Measurements from ENCODE around the gene CD226. TPM values are rescaled to one million over a fixed set of nuclear protein-coding genes. Genes with fewer than 3 reads are reported as not detected.

Gene CD226
- total and polyA plus RNA-seq, 4 donors: 0.15 to 3.2 (median 3.1) TPM; not detected in 1

- 4 to 9% methylated on average over 1 of the region's 1 CpG for WGBS, 2 donors
- intact Hi-C loops (cut with DNase I): no loop called here
- ATAC-seq (ENCODE audit: low FRiP score) (no peak), DNase-seq (no peak)
- H3K9me3 ChIP-seq (ENCODE audit: control insufficient read depth, low read length): no peaks in the 10 kb centered on the region
- H3K4me1 ChIP-seq (ENCODE audit: control insufficient read depth in 1 of 2, insufficient read depth in 2 of 2, low read length in 2 of 2): peaks cover 0 to 1% of the 10 kb centered on the region in 2 donors
- no peaks in the 10 kb centered on the region for H3K27me3 ChIP-seq (ENCODE audit: control insufficient read depth in 1 of 2, insufficient read depth in 2 of 2, low read length in 1 of 2)
- H3K27ac ChIP-seq (ENCODE audit: low read depth in 1 of 2, low read length in 2 of 2): no peak overlapping the region
- H3K36me3 ChIP-seq (ENCODE audit: control insufficient read depth in 1 of 2, insufficient read depth in 2 of 2, low read length in 1 of 2): no peaks in the 10 kb centered on the region
- H3K4me3 ChIP-seq (ENCODE audit: low read length in 2 of 2): no peak overlapping the region
Measured at GRCh38 chr18:69951182-69951581, 3.5 kb upstream of the CD226 start.

GRCh38 chr18:69949538-69949936, 1.9 kb upstream of the CD226 start:
- peaks cover 0 to 1% of the 10 kb centered on the region in 2 donors for H3K4me1 ChIP-seq (ENCODE audit: control insufficient read depth in 1 of 2, insufficient read depth in 2 of 2, low read length in 2 of 2)

GRCh38 chr18:69948919-69949537, 1.4 kb upstream of the CD226 start:
- Histone ChIP-seq H3K4me1 (ENCODE audit: control insufficient read depth in 1 of 2, insufficient read depth in 2 of 2, low read length in 2 of 2) (peaks cover 0 to 1% of the 10 kb centered on the region in 2 donors), H3K27me3 (ENCODE audit: control insufficient read depth in 1 of 2, insufficient read depth in 2 of 2, low read length in 1 of 2) (no peaks in the 10 kb centered on the region), H3K27ac (ENCODE audit: low read depth in 1 of 2, low read length in 2 of 2) (no peak overlapping the region), H3K9me3 (ENCODE audit: control insufficient read depth, low read length) (no peaks in the 10 kb centered on the region), H3K36me3 (ENCODE audit: control insufficient read depth in 1 of 2, insufficient read depth in 2 of 2, low read length in 1 of 2) (no peaks in the 10 kb centered on the region), H3K4me3 (ENCODE audit: low read length in 2 of 2) (no peak overlapping the region)
- peak; percentile 69 to 73 for DNase-seq
- intact Hi-C loops (cut with DNase I): no loop called here
- peak; percentile 58 for ATAC-seq (ENCODE audit: low FRiP score)
- WGBS, 2 donors: 27 to 33% methylated on average over 15 of the region's 15 CpGs

More at GRCh38 chr18:69949538-69949936, 1.9 kb upstream of the CD226 start:
- no peaks in the 10 kb centered on the region for H3K27me3 ChIP-seq (ENCODE audit: control insufficient read depth in 1 of 2, insufficient read depth in 2 of 2, low read length in 1 of 2)
- no peaks in the 10 kb centered on the region for H3K9me3 ChIP-seq (ENCODE audit: control insufficient read depth, low read length)
- no peak overlapping the region for H3K27ac ChIP-seq (ENCODE audit: low read depth in 1 of 2, low read length in 2 of 2)
- DNase-seq: no peak
- intact Hi-C loops (cut with DNase I): no loop called here
- ATAC-seq (ENCODE audit: low FRiP score): peak; percentile 19
- H3K36me3 ChIP-seq (ENCODE audit: control insufficient read depth in 1 of 2, insufficient read depth in 2 of 2, low read length in 1 of 2): no peaks in the 10 kb centered on the region
- H3K4me3 ChIP-seq (ENCODE audit: low read length in 2 of 2): no peak overlapping the region
- 80 to 90% methylated on average over 4 of the region's 4 CpGs for WGBS, 2 donors

GRCh38 chr18:69948256-69948655, 583 bp upstream of the CD226 start:
- Histone ChIP-seq H3K9me3 (ENCODE audit: control insufficient read depth, low read length) (no peaks in the 10 kb centered on the region), H3K27ac (ENCODE audit: low read depth in 1 of 2, low read length in 2 of 2) (no peak overlapping the region), H3K27me3 (ENCODE audit: control insufficient read depth in 1 of 2, insufficient read depth in 2 of 2, low read length in 1 of 2) (no peaks in the 10 kb centered on the region), H3K36me3 (ENCODE audit: control insufficient read depth in 1 of 2, insufficient read depth in 2 of 2, low read length in 1 of 2) (no peaks in the 10 kb centered on the region), H3K4me1 (ENCODE audit: control insufficient read depth in 1 of 2, insufficient read depth in 2 of 2, low read length in 2 of 2) (peaks cover 0 to 1% of the 10 kb centered on the region in 2 donors), H3K4me3 (ENCODE audit: low read length in 2 of 2) (no peak overlapping the region)
- DNase-seq (no peak), ATAC-seq (ENCODE audit: low FRiP score) (no peak)
- 71 to 82% methylated on average over 2 of the region's 2 CpGs for WGBS, 2 donors
- intact Hi-C loops (cut with DNase I): no loop called here

GRCh38 chr18:69946608-69947155, 991 bp downstream of the CD226 start:
- Histone ChIP-seq H3K27me3 (ENCODE audit: control insufficient read depth in 1 of 2, insufficient read depth in 2 of 2, low read length in 1 of 2) (no peaks in the 10 kb centered on the region), H3K4me3 (ENCODE audit: low read length in 2 of 2) (no peak overlapping the region), H3K36me3 (ENCODE audit: control insufficient read depth in 1 of 2, insufficient read depth in 2 of 2, low read length in 1 of 2) (no peaks in the 10 kb centered on the region), H3K4me1 (ENCODE audit: control insufficient read depth in 1 of 2, insufficient read depth in 2 of 2, low read length in 2 of 2) (peaks cover 0 to 1% of the 10 kb centered on the region in 2 donors), H3K9me3 (ENCODE audit: control insufficient read depth, low read length) (no peaks in the 10 kb centered on the region), H3K27ac (ENCODE audit: low read depth in 1 of 2, low read length in 2 of 2) (no peak overlapping the region)
- ATAC-seq (ENCODE audit: low FRiP score) (no peak), DNase-seq (no peak)
- intact Hi-C loops (cut with DNase I): no loop called here
- 97% methylated on average over 5 of the region's 5 CpGs for WGBS, 2 donors

- peaks cover 0 to 1% of the 10 kb centered on the region in 2 donors for H3K4me1 ChIP-seq (ENCODE audit: control insufficient read depth in 1 of 2, insufficient read depth in 2 of 2, low read length in 2 of 2)
- H3K27ac ChIP-seq (ENCODE audit: low read depth in 1 of 2, low read length in 2 of 2): no peak overlapping the region
- DNase-seq (no peak), ATAC-seq (ENCODE audit: low FRiP score) (no peak)
- no peaks in the 10 kb centered on the region for H3K9me3 ChIP-seq (ENCODE audit: control insufficient read depth, low read length)
- H3K4me3 ChIP-seq (ENCODE audit: low read length in 2 of 2): no peak overlapping the region
- intact Hi-C loops (cut with DNase I): no loop called here
- no peaks in the 10 kb centered on the region for H3K27me3 ChIP-seq (ENCODE audit: control insufficient read depth in 1 of 2, insufficient read depth in 2 of 2, low read length in 1 of 2)
- WGBS, 2 donors: 93 to 95% methylated on average over 11 of the region's 11 CpGs
- no peaks in the 10 kb centered on the region for H3K36me3 ChIP-seq (ENCODE audit: control insufficient read depth in 1 of 2, insufficient read depth in 2 of 2, low read length in 1 of 2)
Measured at GRCh38 chr18:69945220-69946114, 2.2 kb downstream of the CD226 start.

- Histone ChIP-seq H3K4me3 (ENCODE audit: low read length in 2 of 2) (no peak overlapping the region), H3K9me3 (ENCODE audit: control insufficient read depth, low read length) (no peaks in the 10 kb centered on the region), H3K4me1 (ENCODE audit: control insufficient read depth in 1 of 2, insufficient read depth in 2 of 2, low read length in 2 of 2) (peaks cover 0 to 1% of the 10 kb centered on the region in 2 donors), H3K36me3 (ENCODE audit: control insufficient read depth in 1 of 2, insufficient read depth in 2 of 2, low read length in 1 of 2) (no peaks in the 10 kb centered on the region), H3K27ac (ENCODE audit: low read depth in 1 of 2, low read length in 2 of 2) (no peak overlapping the region), H3K27me3 (ENCODE audit: control insufficient read depth in 1 of 2, insufficient read depth in 2 of 2, low read length in 1 of 2) (no peaks in the 10 kb centered on the region)
- 88 to 95% methylated on average over 2 of the region's 2 CpGs for WGBS, 2 donors
- DNase-seq (no peak), ATAC-seq (ENCODE audit: low FRiP score) (no peak)
- intact Hi-C loops (cut with DNase I): no loop called here
Measured at GRCh38 chr18:69944436-69944835, 3.2 kb downstream of the CD226 start.

GRCh38 chr18:69943021-69943420, 4.7 kb downstream of the CD226 start:
- intact Hi-C loops (cut with DNase I): no loop called here
- no peak overlapping the region for H3K4me3 ChIP-seq (ENCODE audit: low read length in 2 of 2)
- WGBS, 2 donors: 95 to 96% methylated on average over 3 of the region's 3 CpGs
- no peaks in the 10 kb centered on the region for H3K9me3 ChIP-seq (ENCODE audit: control insufficient read depth, low read length)
- no peaks in the 10 kb centered on the region for H3K27me3 ChIP-seq (ENCODE audit: control insufficient read depth in 1 of 2, insufficient read depth in 2 of 2, low read length in 1 of 2)
- H3K27ac ChIP-seq (ENCODE audit: low read depth in 1 of 2, low read length in 2 of 2): no peak overlapping the region
- DNase-seq (no peak), ATAC-seq (ENCODE audit: low FRiP score) (no peak)
- peaks cover 0 to 1% of the 10 kb centered on the region in 2 donors for H3K4me1 ChIP-seq (ENCODE audit: control insufficient read depth in 1 of 2, insufficient read depth in 2 of 2, low read length in 2 of 2)
- no peaks in the 10 kb centered on the region for H3K36me3 ChIP-seq (ENCODE audit: control insufficient read depth in 1 of 2, insufficient read depth in 2 of 2, low read length in 1 of 2)

Data from aorta (tissue), 5 donors.